HepG2 (cell line): ENCODE data around the gene ADAMTS4. TPM values are rescaled to one million over a fixed set of nuclear protein-coding genes. Genes with fewer than 3 reads are reported as not detected.

ENCODE experiments used
- CENPT ChIP-seq: sonication (generic); formaldehyde crosslinking; IDR thresholded peaks from 2 replicates; pipeline ENCODE4 v1.8.0; 2022; ENCODE audit warnings: low read depth, mild to moderate bottlenecking, moderate library complexity, missing genetic modification reagents
- GRHL1 ChIP-seq: sonication (generic); formaldehyde crosslinking; conservative IDR thresholded peaks from 2 replicates; pipeline ENCODE4 v1.8.0; 2022; ENCODE audit warnings: missing genetic modification reagents
- IRF2 ChIP-seq: IDR thresholded peaks from 2 replicates; pipeline ENCODE4 v1.6.1; 2018; ENCODE audit warnings: missing genetic modification reagents, missing compliant biosample characterization
- MAFG ChIP-seq: sonication (generic); formaldehyde crosslinking; IDR thresholded peaks from 2 replicates; pipeline ENCODE4 v1.5.1; 2020; ENCODE audit warnings: mild to moderate bottlenecking, missing genetic modification reagents
- NCOA1 ChIP-seq: sonication (generic); formaldehyde crosslinking; IDR thresholded peaks from 2 replicates; pipeline ENCODE4 v1.9.0; 2021; ENCODE audit warnings: missing genetic modification reagents
- RFXANK ChIP-seq: IDR thresholded peaks from 2 replicates; pipeline ENCODE4 v1.6.1; 2016
- SALL2 ChIP-seq: sonication (generic); formaldehyde crosslinking; IDR thresholded peaks from 2 replicates; pipeline ENCODE4 v1.8.1; 2023; ENCODE audit warnings: mild to moderate bottlenecking, missing genetic modification reagents, inconsistent platforms
- SKI ChIP-seq: fragments of 450-650 bp; IDR thresholded peaks from one replicate; pipeline ENCODE4 v1.6.1; 2018; ENCODE audit warnings: mild to moderate bottlenecking; ENCODE audit not compliant: partially characterized antibody
- SP5 ChIP-seq: IDR thresholded peaks from 2 replicates; pipeline ENCODE4 v1.6.1; 2016; ENCODE audit warnings: low read depth, borderline replicate concordance
- STAG1 ChIP-seq: sonication (generic); formaldehyde crosslinking; IDR thresholded peaks from 2 replicates; pipeline ENCODE4 v1.4.0; 2020; ENCODE audit warnings: missing genetic modification reagents
- ZBTB37 ChIP-seq: sonication (generic); formaldehyde crosslinking; IDR thresholded peaks from 2 replicates; pipeline ENCODE4 v1.4.0; 2020; ENCODE audit warnings: mild to moderate bottlenecking, missing genetic modification reagents
- ZNF446 ChIP-seq: sonication (generic); formaldehyde crosslinking; IDR thresholded peaks from 2 replicates; pipeline ENCODE4 v1.5.0; 2020; ENCODE audit warnings: mild to moderate bottlenecking, missing genetic modification reagents
- ZNF546 ChIP-seq: sonication (generic); formaldehyde crosslinking; conservative IDR thresholded peaks from 2 replicates; pipeline ENCODE4 v1.8.1; 2023; ENCODE audit warnings: mild to moderate bottlenecking, missing genetic modification reagents
- ZNF574 ChIP-seq: sonication (generic); formaldehyde crosslinking; IDR thresholded peaks from 2 replicates; pipeline ENCODE4 v1.4.0; 2020; ENCODE audit warnings: missing genetic modification reagents
- ZSCAN29 ChIP-seq: sonication (generic); formaldehyde crosslinking; conservative IDR thresholded peaks from 2 replicates; pipeline ENCODE4 v1.4.0; 2020; ENCODE audit warnings: mild to moderate bottlenecking, missing genetic modification reagents
- polyA plus RNA-seq, 8 experiments: library from polyadenylated mRNA; depleted of rRNA in 3 of 8; stranded (reverse) in 7 of 8; unstranded in 1 of 8; fragments of >200 nt; fragmentation: Illumina TruSeq in 4 of 8; extraction: Trizol in 4 of 8; gene quantifications; 2 replicates each; pipeline versions ENCODE4 v1.2.1 to v1.2.3, GENCODE V29; 2011 to 2016; ENCODE audit warnings: low read depth in 4 of 8, missing spikeins in 1 of 8, mixed read lengths in 1 of 8; ENCODE audit not compliant: insufficient read depth in 1 of 8
- total RNA-seq, 5 experiments: library from RNA; depleted of rRNA; stranded (reverse); fragments of >200 nt; fragmentation: Illumina TruSeq; extraction: Trizol; gene quantifications; 2 replicates each; pipeline ENCODE4 v1.2.3, GENCODE V29; 2016; ENCODE audit warnings: low read depth in 1 of 5
- TF ChIP-seq, protein P1 (sequence below): sonication (generic); formaldehyde crosslinking; IDR thresholded peaks from 2 replicates; pipeline ENCODE4 v1.9.0; 2022; ENCODE audit warnings: missing genetic modification reagents, mild to moderate bottlenecking, borderline replicate concordance
- TF ChIP-seq, protein P2 (sequence below): sonication (generic); formaldehyde crosslinking; IDR thresholded peaks from 2 replicates; pipeline ENCODE4 v1.5.0; 2020; ENCODE audit warnings: mild to moderate bottlenecking, missing genetic modification reagents, borderline replicate concordance

The ADAMTS4 gene
- total and polyA plus RNA-seq, 2 of the 13 experiments (the other 11 are each of a cell fraction or from before 2014, with no cell fraction given): 0.51 to 1.7 TPM

DNA sequence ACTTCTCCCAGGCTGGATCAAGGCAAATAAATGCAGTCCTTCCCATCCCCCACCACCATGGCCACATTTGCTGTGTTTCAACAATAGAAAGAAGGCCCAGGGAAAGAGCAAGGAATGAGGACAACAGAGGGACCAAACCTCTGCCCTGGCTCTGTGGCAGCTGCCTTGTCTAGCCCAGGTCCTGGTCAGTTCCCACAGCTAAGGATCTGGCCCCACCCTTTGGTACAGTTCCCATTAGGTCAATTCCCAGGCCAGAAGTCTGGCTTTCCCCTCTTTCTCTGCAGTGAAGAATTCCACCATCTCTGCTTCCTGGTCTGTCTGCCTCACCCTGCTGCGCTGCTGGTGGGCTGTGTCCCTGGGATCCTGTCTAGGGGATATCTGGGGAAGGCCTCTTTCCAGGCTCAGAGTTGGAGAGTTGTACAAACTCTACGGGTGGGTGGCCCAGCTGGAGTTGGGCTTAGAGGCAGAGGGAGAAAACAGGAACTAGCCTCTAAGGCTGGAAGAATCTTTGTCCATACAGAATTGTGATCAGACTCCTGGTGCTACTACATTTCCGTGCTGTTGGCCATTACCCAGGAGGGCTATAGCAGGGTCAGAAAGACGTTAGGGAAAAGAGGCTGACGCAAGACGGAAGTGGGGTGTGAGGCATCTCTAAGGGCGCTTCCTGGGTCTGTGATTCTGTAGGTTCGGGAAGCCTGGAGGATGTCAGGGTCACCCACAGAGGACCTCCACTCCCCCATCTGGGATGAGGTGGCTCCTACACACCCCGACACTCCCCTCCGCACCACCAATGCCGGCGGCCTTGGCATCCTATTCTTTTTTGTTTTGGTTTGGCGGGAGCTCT lies 2.4 kb upstream of the ADAMTS4 start (continued):
- TF ChIP-seq ZBTB37 (CRISPR knock-in tag): no peak
- no peak for TF ChIP-seq RFXANK (CRISPR knock-in tag)
- TF ChIP-seq GRHL1 (CRISPR knock-in tag): no peak
- TF ChIP-seq ZNF446 (CRISPR knock-in tag): no peak
- TF ChIP-seq SKI: no peak
- TF ChIP-seq, protein P1, sequence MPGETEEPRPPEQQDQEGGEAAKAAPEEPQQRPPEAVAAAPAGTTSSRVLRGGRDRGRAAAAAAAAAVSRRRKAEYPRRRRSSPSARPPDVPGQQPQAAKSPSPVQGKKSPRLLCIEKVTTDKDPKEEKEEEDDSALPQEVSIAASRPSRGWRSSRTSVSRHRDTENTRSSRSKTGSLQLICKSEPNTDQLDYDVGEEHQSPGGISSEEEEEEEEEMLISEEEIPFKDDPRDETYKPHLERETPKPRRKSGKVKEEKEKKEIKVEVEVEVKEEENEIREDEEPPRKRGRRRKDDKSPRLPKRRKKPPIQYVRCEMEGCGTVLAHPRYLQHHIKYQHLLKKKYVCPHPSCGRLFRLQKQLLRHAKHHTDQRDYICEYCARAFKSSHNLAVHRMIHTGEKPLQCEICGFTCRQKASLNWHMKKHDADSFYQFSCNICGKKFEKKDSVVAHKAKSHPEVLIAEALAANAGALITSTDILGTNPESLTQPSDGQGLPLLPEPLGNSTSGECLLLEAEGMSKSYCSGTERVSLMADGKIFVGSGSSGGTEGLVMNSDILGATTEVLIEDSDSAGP (CRISPR knock-in tag): peak; percentile 41; the same call in 1 of the 2 replicates
- TF ChIP-seq, protein P2, sequence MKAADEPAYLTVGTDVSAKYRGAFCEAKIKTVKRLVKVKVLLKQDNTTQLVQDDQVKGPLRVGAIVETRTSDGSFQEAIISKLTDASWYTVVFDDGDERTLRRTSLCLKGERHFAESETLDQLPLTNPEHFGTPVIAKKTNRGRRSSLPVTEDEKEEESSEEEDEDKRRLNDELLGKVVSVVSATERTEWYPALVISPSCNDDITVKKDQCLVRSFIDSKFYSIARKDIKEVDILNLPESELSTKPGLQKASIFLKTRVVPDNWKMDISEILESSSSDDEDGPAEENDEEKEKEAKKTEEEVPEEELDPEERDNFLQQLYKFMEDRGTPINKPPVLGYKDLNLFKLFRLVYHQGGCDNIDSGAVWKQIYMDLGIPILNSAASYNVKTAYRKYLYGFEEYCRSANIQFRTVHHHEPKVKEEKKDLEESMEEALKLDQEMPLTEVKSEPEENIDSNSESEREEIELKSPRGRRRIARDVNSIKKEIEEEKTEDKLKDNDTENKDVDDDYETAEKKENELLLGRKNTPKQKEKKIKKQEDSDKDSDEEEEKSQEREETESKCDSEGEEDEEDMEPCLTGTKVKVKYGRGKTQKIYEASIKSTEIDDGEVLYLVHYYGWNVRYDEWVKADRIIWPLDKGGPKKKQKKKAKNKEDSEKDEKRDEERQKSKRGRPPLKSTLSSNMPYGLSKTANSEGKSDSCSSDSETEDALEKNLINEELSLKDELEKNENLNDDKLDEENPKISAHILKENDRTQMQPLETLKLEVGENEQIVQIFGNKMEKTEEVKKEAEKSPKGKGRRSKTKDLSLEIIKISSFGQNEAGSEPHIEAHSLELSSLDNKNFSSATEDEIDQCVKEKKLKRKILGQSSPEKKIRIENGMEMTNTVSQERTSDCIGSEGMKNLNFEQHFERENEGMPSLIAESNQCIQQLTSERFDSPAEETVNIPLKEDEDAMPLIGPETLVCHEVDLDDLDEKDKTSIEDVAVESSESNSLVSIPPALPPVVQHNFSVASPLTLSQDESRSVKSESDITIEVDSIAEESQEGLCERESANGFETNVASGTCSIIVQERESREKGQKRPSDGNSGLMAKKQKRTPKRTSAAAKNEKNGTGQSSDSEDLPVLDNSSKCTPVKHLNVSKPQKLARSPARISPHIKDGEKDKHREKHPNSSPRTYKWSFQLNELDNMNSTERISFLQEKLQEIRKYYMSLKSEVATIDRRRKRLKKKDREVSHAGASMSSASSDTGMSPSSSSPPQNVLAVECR (CRISPR knock-in tag): no peak
- no peak for TF ChIP-seq SP5 (CRISPR knock-in tag)
- no peak for TF ChIP-seq ZNF574 (CRISPR knock-in tag)
- TF ChIP-seq CENPT (CRISPR knock-in tag): no peak
- no peak for TF ChIP-seq MAFG (CRISPR knock-in tag)
- TF ChIP-seq ZSCAN29 (CRISPR knock-in tag): no peak
- no peak for TF ChIP-seq ZNF546 (CRISPR knock-in tag)
- TF ChIP-seq IRF2 (CRISPR knock-in tag): 0 out of 2 replicates have a peak, but pooled peaks have one; percentile 8
- TF ChIP-seq STAG1 (CRISPR knock-in tag): no peak
- 0 out of 2 replicates have a peak, but pooled peaks have one; percentile 49 for TF ChIP-seq SALL2 (CRISPR knock-in tag)
- no peak for TF ChIP-seq NCOA1 (CRISPR knock-in tag)
